Heart left ventricle (tissue), 13 donors: ENCODE data around the gene DLL1.

Source experiments
- POLR2A ChIP-seq, 2 donors: fragments of 450-650 bp; IDR thresholded peaks; one replicate each; pipeline ENCODE4 v1.6.1; 2017; ENCODE audit warnings: antibody characterized with exemption in 2 of 2, mild to moderate bottlenecking in 2 of 2, moderate library complexity in 2 of 2
- TF ChIP-seq, protein P1 (sequence below), 12 donors: fragments of 200-600 bp; sonication (generic) in 4 of 12; IDR thresholded peaks; one replicate each; pipeline versions ENCODE4 v1.5.0 to v1.8.0; 2018 to 2022; ENCODE audit warnings: antibody characterized with exemption in 12 of 12, mild to moderate bottlenecking in 5 of 12
- donor health status: ischemic (EF 13 %, LVEDD 7.1; RV severe dilation, severe dysfunction).
- donor health status: DM: no; HTN: yes; CAD: no.
- donor health status: DM: no; HTN: no; CAD: no.
- donor health status: ischemic (EF 25% LVEDD 6.9; RV normal size, moderate dysfunction).
- donor health status: ischemic (EF 25% LVEDD 5.7; RV mildly dilated, moderate dysfunction).
- donor health status: ischemic (EF 35%, LVEDD 5.7; RV mildly dilated, moderate dysfunction).
- donor health status: nonischemic (EF 11% LVEDD 7.7; RV severe dilation, severe dysfunction).
- donor health status: DM: yes; HTN: yes; CAD: no.
- donor health status: PGD.
- donor health status: ischemic (EF 29% LVEDD 5.4; RV normal size, mild dysfunction).
- donor health status: nonischemic (EF 23%, LVEDD 6.1; RV moderate dilation, normal function).

DNA sequence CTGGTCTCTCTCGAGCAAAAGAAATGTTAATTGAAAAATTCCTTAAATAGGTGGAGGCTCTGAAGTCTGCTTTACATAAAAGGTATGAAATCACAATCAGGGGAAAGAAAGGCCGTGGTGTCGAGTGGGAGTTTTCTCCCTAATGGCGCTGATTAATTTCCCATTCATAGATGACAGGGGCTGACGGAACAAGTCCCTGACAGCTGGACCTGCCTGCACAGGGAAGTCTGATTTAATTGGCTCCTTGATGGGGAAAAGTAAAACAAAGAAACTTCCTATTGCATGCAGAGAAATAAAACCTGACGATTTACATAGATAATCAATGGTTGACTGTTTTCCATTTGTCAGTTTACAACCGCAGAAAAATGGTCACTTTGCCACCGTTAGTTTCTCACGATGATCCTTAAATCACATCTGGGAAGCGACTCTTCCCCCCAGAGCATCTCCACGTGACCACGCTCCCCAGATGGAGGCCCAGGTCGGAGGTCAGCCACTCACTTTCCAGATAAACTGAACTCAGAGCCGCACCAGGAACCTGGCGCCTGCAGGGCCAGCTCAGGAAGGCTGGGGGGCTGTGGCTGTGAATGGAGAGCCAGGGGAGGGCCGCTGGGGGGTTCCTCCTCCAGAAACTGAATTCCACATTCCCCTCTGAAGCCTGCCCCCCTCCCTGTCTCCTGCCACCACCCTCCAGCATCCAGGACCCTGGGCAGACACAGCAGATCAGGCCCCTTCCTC lies 55.3 kb downstream of the DLL1 start:
- no peak for TF ChIP-seq POLR2A (IDR thresholded peaks at IDR 0.05)
- TF ChIP-seq, protein P1, sequence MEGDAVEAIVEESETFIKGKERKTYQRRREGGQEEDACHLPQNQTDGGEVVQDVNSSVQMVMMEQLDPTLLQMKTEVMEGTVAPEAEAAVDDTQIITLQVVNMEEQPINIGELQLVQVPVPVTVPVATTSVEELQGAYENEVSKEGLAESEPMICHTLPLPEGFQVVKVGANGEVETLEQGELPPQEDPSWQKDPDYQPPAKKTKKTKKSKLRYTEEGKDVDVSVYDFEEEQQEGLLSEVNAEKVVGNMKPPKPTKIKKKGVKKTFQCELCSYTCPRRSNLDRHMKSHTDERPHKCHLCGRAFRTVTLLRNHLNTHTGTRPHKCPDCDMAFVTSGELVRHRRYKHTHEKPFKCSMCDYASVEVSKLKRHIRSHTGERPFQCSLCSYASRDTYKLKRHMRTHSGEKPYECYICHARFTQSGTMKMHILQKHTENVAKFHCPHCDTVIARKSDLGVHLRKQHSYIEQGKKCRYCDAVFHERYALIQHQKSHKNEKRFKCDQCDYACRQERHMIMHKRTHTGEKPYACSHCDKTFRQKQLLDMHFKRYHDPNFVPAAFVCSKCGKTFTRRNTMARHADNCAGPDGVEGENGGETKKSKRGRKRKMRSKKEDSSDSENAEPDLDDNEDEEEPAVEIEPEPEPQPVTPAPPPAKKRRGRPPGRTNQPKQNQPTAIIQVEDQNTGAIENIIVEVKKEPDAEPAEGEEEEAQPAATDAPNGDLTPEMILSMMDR (IDR thresholded peaks at IDR 0.05), result no peak
